GM18868 (cell line): ENCODE data around the gene SKAP2.
"Not testable (repeated sequence)": the region's sequence is repeated elsewhere in the genome, so short reads cannot be mapped to it uniquely, and the experiment has no call there.

Experiments used
- ATAC-seq: cut with Tn5 transposase; IDR thresholded peaks from one replicate; pipeline ENCODE4 v1.9.1; 2021; ENCODE audit warnings: mild to moderate bottlenecking, moderate library complexity; ENCODE audit not compliant: unreplicated experiment

Gene SKAP2

GRCh38 chr7:26857506-26858240, 6.7 kb downstream of the SKAP2 start:
- ATAC-seq = peak; percentile 55

GRCh38 chr7:26857170-26857505, 7.3 kb downstream of the SKAP2 start:
- no peak for ATAC-seq

GRCh38 chr7:26856176-26856985, 8.0 kb downstream of the SKAP2 start:
- no peak for ATAC-seq

GRCh38 chr7:26854876-26855855, 9.2 kb downstream of the SKAP2 start:
- ATAC-seq = no peak

GRCh38 chr7:26853788-26854393, 10.5 kb downstream of the SKAP2 start:
- ATAC-seq = no peak

GRCh38 chr7:26850193-26850651, 14.2 kb downstream of the SKAP2 start:
- no peak for ATAC-seq

- ATAC-seq = no peak
Measured at GRCh38 chr7:26843705-26844104, 20.7 kb downstream of the SKAP2 start.

- ATAC-seq = no peak
Measured at GRCh38 chr7:26842897-26843296, 21.5 kb downstream of the SKAP2 start.

GRCh38 chr7:26841003-26841739, 23.2 kb downstream of the SKAP2 start:
- ATAC-seq = no peak

GRCh38 chr7:26836793-26837192, 27.6 kb downstream of the SKAP2 start:
- ATAC-seq = not testable (repeated sequence)

GRCh38 chr7:26815426-26815825, 49.0 kb downstream of the SKAP2 start:
- ATAC-seq = no peak

GRCh38 chr7:26813432-26813831, 51.0 kb downstream of the SKAP2 start:
- no peak for ATAC-seq

GRCh38 chr7:26794541-26794940, 69.8 kb downstream of the SKAP2 start:
- ATAC-seq = no peak

GRCh38 chr7:26792576-26792975, 71.8 kb downstream of the SKAP2 start:
- ATAC-seq = no peak

- ATAC-seq = no peak
Measured at GRCh38 chr7:26792006-26792405, 72.4 kb downstream of the SKAP2 start.

GRCh38 chr7:26789481-26790184, 74.8 kb downstream of the SKAP2 start:
- ATAC-seq = no peak

GRCh38 chr7:26787701-26788100, 76.7 kb downstream of the SKAP2 start:
- no peak for ATAC-seq

GRCh38 chr7:26784118-26784517, 80.3 kb downstream of the SKAP2 start:
- ATAC-seq = no peak

GRCh38 chr7:26782501-26782900, 81.9 kb downstream of the SKAP2 start:
- no peak for ATAC-seq
